Lower lobe of right lung (tissue), 2 donors: Measurements from ENCODE around the gene KNSTRN. TPM values are rescaled to one million over a fixed set of nuclear protein-coding genes. Genes with fewer than 3 reads are reported as not detected.

Experiments
- ATAC-seq, 2 donors: fragments of 200-7000 bp; cut with Tn5 transposase; one replicate each; pipeline ENCODE4 v1.9.1; 2020 to 2022; ENCODE audit warnings: mild to moderate bottlenecking in 2 of 2, moderate library complexity in 2 of 2
- DNase-seq: peaks from one replicate; pipeline ENCODE4 v3.0.0-alpha.2; 2020
- H3K27ac ChIP-seq: fragments of 200-600 bp; one replicate; pipeline ENCODE4 v1.8.0; 2022
- H3K27me3 ChIP-seq: fragments of 200-600 bp; one replicate; pipeline ENCODE4 v1.8.0; 2022; ENCODE audit warnings: low read depth
- H3K36me3 ChIP-seq: fragments of 200-600 bp; one replicate; pipeline ENCODE4 v1.8.0; 2022; ENCODE audit warnings: mild to moderate bottlenecking
- H3K4me1 ChIP-seq: fragments of 200-600 bp; one replicate; pipeline ENCODE4 v1.8.0; 2022
- H3K4me3 ChIP-seq: fragments of 200-600 bp; one replicate; pipeline ENCODE4 v1.8.0; 2022; ENCODE audit warnings: mild to moderate bottlenecking
- H3K9me3 ChIP-seq: fragments of 200-600 bp; one replicate; pipeline ENCODE4 v1.8.0; 2022
- intact Hi-C: fragments of 100-400 bp; cut with DNase I; formaldehyde crosslinking; loops from one replicate; pipeline ENCODE4 v1.11.0; 2022
- total RNA-seq: library from RNA; stranded (reverse); fragmentation: NEBNext Ultra II Directional; extraction: Animal tissue kit (Norgen Biotek cat#: 25700); gene quantifications from one replicate; pipeline ENCODE4 v1.2.1, GENCODE V29; 2021
- TF ChIP-seq, protein P1 (sequence below): fragments of 200-600 bp; IDR thresholded peaks from one replicate; pipeline ENCODE4 v1.8.0; 2022; ENCODE audit warnings: antibody characterized with exemption, mild to moderate bottlenecking
- donor health status: DM: no; HTN: yes; CAD: no; lungs with severe emphysema.

Gene KNSTRN
- total RNA-seq, 1 donor from 2014 or later, result 20.1 TPM

DNA sequence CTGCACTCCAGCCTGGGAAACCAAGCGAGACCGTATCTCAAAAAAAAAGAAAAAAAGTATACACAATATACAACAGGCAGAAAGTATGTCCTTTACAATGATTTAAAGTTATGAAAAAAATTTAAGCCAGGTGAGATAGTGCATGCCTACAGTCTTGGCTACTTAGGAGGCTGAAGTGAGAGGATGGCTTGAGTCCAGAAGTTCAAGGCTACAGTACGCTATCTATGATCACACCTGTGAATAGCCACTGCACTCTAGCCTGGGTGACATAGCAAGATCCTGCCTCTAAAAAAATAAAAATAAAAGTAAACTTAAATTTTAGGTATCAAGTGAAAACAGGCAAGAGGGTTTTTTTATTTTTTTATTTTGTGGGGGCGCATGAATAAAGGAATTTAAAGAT is 3.1 kb upstream of the KNSTRN start:
- Histone ChIP-seq H3K27ac (no peak overlapping the region), H3K27me3 (no peaks in the 10 kb centered on the region), H3K9me3 (no peaks in the 10 kb centered on the region), H3K4me3 (no peak overlapping the region), H3K4me1 (peaks cover 43% of the 10 kb centered on the region), H3K36me3 (no peaks in the 10 kb centered on the region)
- intact Hi-C loops, result no loop called here
- ATAC-seq (no peak), DNase-seq (no peak)
- TF ChIP-seq, protein P1, sequence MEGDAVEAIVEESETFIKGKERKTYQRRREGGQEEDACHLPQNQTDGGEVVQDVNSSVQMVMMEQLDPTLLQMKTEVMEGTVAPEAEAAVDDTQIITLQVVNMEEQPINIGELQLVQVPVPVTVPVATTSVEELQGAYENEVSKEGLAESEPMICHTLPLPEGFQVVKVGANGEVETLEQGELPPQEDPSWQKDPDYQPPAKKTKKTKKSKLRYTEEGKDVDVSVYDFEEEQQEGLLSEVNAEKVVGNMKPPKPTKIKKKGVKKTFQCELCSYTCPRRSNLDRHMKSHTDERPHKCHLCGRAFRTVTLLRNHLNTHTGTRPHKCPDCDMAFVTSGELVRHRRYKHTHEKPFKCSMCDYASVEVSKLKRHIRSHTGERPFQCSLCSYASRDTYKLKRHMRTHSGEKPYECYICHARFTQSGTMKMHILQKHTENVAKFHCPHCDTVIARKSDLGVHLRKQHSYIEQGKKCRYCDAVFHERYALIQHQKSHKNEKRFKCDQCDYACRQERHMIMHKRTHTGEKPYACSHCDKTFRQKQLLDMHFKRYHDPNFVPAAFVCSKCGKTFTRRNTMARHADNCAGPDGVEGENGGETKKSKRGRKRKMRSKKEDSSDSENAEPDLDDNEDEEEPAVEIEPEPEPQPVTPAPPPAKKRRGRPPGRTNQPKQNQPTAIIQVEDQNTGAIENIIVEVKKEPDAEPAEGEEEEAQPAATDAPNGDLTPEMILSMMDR, result no peak

DNA sequence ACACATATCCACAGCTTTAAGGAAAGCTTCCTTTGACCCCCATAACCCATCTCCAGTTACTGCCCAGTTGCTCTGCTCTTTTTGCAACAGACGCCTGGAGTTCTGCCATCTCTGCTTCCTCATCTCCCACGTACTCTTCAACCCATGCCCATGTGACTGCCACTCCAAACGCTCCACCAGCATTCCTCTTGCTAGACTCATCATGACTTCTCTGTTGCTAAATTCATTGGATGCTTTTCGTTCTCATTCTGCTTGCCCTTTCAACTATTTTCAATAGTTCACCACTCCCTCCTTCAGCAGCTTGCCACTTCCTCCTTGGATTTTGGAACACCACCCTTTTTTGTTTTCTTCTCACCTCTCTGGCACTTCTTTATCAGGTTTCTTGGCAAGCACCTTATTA is 2.7 kb upstream of the KNSTRN start:
- ATAC-seq (peak; percentile 86 to 88), DNase-seq (peak; percentile 85)
- no peaks in the 10 kb centered on the region for H3K9me3 ChIP-seq
- peaks cover 44% of the 10 kb centered on the region for H3K4me1 ChIP-seq
- intact Hi-C loops, result no loop called here
- no peak overlapping the region for H3K4me3 ChIP-seq
- no peaks in the 10 kb centered on the region for H3K27me3 ChIP-seq
- H3K27ac ChIP-seq, result peak overlapping the region; percentile 56
- H3K36me3 ChIP-seq, result no peaks in the 10 kb centered on the region
- TF ChIP-seq, protein P1, result no peak

DNA sequence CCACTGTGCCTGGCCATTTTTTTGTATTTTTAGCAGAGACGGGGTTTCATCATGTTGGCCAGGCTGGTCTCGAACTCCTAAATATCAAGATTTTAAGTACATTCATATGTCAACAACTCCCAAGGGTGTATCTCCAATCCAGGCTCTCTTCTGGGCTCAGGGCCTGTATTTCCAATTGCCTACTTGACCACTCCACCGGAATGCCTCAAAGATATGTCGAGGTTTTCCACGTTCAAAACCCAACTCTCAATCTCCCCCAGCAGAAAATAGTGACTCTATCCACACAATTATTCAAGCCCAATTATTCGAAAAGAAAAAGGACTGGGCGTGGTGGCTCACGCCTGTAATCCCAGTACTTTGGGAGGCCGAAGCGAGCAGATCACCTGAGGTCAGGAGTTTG is 1.9 kb upstream of the KNSTRN start:
- Histone ChIP-seq H3K36me3 (no peaks in the 10 kb centered on the region), H3K27ac (peak overlapping the region; percentile 56), H3K27me3 (no peaks in the 10 kb centered on the region), H3K4me3 (no peak overlapping the region), H3K4me1 (peaks cover 43% of the 10 kb centered on the region), H3K9me3 (no peaks in the 10 kb centered on the region)
- ATAC-seq (no peak), DNase-seq (no peak)
- TF ChIP-seq, protein P1, result no peak
- intact Hi-C loops, result no loop called here

GRCh38 chr15:40381818-40382529 is 547 bp upstream of the KNSTRN start:
- Histone ChIP-seq H3K9me3 (no peaks in the 10 kb centered on the region), H3K27ac (no peak overlapping the region), H3K36me3 (peaks cover 9% of the 10 kb centered on the region), H3K4me1 (peaks cover 32% of the 10 kb centered on the region), H3K4me3 (no peak overlapping the region), H3K27me3 (no peaks in the 10 kb centered on the region)
- DNase-seq (no peak), ATAC-seq (no peak)
- intact Hi-C loops, result no loop called here
- TF ChIP-seq, protein P1, result no peak

DNA sequence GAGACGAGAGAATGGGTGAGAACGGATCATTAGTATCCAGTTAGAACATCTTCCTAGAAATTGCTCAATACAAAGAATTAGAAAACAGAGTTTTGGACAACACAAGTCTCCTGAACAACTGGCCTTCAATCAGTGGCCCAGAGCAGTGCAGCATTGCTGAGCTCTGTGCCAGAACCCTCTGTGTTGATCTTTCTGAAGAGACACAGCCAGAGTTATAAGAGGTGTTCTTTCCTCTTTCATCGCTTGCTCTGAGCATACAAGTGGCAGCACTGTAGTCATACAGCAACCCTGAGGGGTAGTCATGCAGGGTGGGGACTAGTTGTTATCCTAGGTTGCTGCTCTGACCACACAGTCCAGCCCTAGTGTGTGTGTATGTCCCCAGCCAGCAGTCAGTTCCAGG is 4.0 kb downstream of the KNSTRN start:
- Histone ChIP-seq H3K27me3 (no peaks in the 10 kb centered on the region), H3K36me3 (peaks cover 33% of the 10 kb centered on the region), H3K27ac (no peak overlapping the region), H3K4me3 (no peak overlapping the region), H3K4me1 (peaks cover 17% of the 10 kb centered on the region), H3K9me3 (no peaks in the 10 kb centered on the region)
- intact Hi-C loops, result no loop called here
- no peak for ATAC-seq
- no peak for DNase-seq
- TF ChIP-seq, protein P1, result no peak
